Fibroblast of skin of left biceps (primary cell): ENCODE results near the gene BTBD9.

Experiments used
- DNase-seq, 2 experiments: peaks; one replicate each; pipeline ENCODE4 v3.0.0-alpha.2; 2013; ENCODE audit warnings: low read depth in 2 of 2

BTBD9 gene

DNA sequence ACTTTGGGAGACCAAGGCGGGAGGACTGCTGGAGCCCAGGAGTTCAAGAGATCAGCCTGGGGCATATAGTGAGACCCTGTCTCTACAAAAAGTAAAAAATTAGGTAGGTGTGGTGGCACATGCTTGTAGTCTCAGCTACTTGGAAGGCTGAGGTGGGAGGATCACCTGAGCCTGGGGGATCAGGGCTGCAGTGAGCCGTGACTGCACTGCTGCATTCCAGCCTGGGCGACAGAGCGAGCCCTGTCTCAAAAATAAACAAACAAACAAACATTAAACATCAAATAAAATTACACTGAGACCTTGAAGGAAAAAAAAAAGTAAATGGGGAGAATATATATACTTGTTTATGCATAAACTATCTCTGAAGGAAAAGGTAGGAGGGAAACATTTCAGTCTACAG is 432.4 kb downstream of the BTBD9 start:
- DNase-seq, result no peak

DNA sequence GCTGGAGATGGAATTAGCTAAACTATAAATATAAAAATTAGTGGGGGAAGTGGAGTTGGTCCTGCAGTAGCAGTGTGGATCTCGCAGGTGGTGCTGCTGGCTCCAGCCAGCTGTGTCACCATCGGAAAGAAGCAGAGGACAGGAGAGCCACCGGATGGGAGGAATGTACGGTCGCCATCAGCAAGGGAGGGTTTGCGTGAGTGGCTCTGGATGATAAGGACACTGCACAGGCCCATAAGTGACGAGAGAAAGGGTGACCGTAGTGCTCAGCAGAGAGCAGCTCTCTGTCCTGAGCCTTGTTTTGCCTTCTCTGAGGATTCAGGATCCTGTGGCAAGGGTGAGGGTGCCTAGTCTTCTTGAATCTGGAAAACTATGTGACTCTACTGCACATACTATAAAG is 441.5 kb downstream of the BTBD9 start:
- DNase-seq, result no peak

DNA sequence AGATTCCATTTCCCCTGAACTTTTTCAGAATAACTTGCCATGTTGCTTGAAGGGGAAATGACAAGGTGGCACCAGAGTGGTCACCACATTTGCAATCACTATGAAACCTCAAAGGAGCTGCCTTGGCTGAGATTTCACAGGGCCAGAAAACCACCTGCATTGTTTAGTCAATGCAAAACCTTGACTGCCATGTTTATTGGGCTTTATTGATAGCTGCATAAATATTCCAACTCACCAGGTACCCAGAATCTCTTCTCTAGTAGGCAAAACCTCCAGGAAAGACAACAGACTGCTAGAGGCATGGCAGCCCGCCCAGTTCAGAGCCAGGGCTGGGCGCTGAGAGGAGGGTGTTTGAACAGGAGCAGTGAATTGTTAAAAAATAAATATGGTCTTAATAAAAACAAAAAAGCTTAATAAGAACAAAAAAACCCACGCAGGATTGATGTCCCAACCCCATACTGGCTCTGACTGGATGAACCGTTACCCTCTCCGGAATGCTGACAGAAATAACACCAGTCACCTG is 444.6 kb downstream of the BTBD9 start:
- no peak for DNase-seq

DNA sequence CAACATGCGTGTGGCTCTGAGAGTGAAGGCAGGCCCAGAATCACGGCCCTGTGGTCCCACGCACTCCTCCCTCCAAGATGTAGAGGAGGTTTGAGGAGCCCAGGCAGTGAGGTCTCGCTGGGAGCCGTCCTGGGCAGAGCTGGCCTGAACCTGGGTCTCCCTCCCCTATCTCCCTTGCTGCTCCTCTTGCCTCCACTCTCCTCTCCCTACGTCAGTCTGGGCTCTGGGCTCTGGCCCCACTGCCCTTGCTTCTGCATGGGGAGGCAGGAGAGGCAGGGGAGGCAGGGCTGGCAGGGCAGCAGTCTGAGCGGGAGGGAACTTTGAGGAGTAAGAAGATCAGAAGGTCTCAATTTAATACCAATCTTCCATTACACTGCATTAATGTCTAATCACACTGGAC is 445.1 kb downstream of the BTBD9 start:
- no peak for DNase-seq

DNA sequence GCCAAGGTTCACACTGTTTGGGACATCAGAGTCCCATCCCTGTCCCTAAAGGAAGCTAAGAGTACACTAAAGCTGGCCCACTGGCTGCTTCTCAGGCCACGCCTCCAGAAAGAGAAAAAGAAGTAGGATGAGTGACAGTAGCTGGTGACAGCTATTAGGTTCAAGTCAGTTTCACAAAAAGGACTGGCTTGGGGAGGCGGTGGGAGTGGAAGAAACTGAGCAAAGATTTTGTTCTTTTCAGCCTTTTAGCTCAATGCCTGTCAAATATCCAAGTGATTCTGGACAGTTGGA is 445.5 kb downstream of the BTBD9 start:
- DNase-seq, result no peak

DNA sequence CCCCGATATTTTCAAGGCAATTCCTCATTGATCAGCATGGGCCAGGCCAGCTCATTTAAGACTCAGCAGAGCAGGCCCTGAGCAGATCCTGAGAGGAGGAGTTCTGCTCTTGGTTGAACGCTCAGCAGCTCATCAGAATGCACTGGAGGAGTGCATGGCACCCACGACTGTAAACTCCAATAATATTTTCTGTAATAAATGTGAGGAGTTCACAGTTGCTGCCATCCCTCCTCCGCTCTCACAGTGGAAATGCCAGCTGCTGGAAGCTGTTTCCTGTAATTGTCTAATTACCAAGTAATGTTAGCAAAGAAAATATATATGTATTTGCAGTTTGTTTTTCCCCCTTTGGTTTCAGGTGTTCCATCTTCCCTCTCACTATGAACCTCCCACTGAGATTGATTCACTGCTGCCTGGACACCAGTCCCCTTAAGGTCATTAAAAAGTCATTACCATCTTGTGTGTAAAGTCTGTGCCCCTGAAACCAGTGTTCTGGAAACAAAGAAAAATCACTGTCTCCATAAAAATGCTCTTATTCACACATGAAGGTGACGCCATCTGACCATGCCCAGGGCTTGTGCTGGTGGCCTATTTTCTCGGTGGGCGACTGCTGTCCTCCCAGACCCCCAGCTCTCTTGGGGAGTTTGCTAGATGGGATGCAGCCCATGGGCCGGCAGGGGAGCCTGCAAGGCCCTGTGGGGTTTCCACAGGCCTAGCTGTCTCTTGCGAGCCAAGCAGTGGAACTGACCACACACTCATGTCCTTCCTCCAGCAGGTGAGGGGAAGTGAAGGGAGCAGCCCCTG is 446.0 kb downstream of the BTBD9 start:
- no peak for DNase-seq

DNA sequence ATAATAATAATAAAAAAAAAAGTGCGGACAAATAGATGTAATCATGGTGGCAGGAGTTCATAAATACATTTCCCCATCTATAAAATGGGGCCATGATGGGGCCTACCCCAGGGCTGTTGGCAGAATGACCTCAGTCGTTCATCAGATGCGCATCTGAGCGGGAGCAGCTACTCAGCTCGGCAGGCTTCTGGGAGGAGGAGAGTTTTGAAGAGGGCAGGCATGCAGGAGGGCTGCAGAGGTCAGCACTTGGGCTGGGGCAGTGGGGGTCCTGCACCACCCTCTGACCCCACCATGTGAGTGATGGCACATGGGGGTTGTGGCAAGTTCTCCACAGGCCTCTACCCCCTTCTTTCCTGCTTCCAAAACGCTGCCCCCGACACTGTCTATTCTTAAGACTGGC is 446.7 kb downstream of the BTBD9 start:
- no peak for DNase-seq

DNA sequence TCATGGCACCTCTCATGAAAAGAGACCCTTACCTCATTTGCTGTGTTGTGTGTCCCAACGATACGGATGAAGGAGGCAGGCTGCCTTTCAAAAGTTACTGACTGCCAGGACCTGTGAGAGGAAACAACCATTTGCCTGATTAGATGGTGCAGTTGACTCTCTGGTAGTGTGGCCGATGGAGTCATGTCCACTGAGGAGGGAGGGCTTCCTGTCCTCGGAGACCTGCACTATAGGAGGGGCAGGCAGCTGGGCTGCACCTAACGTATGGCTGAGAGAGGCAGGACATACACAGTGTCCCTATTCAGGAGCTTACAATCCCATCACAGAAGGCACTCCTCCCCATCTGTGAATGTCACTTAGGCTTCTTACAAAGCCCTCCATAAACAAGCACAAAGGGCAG is 447.2 kb downstream of the BTBD9 start:
- DNase-seq, result no peak

DNA sequence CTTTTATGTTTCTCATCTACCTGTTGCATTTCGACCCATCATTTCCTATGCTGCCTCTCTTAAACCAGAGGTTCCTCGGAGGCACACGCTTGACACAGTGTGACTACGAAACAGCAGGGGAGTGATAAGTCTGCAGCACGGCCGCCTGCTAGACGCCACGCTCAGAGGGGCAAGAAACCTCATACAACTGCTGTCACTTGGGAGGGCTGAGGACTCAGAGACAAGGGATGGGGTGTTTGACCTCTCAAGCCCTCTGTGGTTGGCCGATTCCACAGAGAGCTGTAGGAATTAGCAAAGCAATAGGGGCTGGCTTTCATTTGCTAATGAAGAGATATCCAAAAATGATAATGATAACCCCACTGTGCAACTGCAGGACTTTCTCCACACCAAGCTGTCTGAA is 447.7 kb downstream of the BTBD9 start:
- no peak for DNase-seq

DNA sequence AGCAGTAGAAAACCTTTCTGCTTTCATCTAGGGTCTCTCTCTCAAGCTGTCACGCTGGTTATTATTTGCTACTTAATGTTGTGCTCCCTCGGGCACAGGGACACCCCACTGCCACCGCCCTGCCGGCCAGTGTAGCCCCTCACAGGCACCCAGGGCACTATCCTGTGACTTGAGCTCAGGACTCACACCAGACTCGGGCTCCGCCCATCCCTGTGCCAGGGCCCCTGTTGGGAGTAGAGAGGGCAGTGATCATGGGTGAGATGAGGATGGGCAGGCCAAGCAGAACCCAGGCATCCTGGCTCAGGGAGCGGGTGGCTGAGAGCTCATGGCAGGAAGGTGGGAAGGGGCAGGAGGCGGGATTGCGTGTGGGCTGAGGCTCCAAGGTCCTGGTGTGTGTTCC is 448.3 kb downstream of the BTBD9 start:
- no peak for DNase-seq

DNA sequence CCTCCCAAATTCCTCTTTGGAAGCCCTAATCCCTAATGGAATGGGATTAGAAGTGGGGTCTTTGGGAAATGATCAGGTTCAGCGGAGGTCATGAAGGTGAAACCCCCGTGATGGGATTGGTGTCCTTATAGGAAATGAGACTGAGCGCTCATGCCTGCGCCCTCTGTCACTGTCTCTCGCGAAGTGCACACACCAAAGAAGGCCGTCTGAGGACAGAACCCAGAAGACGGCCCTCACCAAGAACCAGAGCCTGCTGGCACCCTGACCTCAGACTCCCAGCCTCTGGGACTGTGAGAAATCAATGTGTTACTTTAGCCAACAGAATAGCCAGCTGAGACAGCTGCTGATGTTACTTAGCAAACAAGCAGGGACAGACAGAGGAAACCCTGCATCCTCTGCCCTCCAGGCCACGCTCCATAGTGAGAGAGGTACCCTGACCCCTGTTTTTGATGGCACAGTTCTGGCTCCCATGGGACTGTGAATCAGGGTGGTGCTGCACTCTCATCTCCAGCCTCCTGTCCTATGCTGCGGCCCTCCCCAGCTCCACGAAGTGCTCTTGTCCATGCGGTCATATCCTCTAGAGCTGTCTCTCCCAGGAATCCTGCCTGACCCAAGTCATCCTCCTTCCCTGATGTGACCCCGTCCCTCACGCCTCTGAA is 450.9 kb downstream of the BTBD9 start:
- DNase-seq, result no peak

DNA sequence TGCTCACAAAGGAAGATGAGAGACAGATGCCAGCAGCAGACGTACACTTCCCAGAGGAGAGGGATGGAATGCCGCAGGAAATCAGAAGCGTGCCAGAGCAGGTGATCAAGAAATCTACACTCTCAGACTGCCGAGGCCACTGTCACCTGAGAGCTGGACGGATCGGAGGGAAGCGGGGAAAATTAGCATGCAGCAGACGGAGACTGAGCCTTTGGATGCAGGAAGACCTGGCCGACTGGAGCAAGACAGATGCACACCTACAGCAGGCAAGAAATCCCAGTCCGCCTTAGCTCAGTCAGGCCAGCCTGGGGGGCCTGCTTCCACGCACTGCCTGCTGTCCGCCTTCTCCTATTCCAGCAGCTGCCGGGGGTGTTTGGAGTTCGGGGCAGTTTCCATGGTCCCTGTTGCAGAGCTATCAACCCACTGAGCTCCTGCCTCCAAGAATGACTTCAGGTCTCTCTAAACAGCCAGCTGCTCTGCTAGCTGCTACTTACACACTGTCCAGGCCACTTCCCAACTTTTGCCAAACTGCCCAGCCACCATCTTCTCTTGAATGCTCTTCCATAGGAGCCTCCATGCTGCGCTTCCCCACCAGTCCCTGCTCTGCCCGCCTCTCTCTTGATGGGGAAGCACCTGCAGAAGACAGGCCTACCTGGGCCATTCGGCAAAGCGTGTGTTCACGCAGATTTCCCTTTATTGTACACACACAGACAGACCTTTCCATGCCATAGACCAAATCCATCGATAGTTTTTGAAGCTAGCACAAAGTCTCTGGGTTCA is 451.7 kb downstream of the BTBD9 start:
- no peak for DNase-seq

DNA sequence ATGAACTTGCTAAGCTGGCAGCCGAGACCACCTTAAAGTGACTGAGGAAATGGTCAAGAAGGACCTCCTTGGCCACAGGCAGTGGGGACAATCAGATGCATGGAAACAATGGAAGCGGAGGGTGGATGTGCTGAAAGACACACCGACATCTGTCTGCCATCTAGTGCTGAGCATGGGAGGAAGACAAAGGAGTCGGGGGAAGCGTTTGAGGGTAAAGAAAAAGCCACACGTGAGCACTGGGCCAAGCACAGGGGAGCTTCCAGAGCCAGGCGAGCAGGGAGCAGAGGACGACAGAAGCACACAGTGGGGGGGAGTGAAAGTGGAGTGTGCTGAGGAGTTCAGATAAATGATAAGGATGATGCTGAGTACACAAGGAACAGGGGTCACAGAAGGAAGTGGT is 452.4 kb downstream of the BTBD9 start:
- DNase-seq, result no peak

DNA sequence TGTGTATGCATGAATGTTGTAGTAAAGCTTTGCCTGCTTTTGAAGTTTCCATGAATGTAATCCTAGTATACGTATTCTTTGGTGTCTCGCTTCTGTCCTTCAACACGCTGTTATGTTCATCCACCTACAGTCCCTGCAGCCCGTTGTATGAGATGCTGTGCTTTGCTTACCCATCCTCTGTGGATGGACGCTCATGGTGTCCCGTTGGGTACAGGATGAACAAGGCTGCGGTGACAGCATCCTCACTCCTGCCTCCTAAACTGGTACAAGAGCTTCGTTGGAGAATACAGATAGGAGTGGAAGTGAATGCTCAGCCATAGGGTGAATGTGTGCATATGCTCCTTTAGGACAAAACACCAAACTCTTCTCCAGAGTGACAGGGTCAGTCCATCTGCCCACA is 454.0 kb downstream of the BTBD9 start:
- no peak for DNase-seq

DNA sequence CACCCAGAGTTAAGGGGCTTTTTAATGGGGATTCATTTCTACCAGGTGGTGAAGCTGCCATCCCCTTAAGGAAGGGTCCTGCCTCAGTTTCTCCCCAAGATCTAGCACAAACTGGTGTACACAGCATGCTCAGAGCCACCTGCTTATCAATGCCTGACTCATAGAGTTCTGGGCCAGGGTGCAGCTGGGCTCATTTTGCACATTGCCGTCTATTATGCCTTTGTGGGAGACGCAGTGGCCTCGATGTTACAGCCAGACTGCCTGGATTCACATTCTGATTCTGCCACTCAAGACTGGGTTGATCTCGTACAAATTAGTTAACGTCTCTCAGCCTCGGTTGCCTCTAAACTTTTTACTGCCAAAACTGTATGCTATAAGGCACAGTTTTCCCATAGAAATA is 454.5 kb downstream of the BTBD9 start:
- DNase-seq, result no peak

DNA sequence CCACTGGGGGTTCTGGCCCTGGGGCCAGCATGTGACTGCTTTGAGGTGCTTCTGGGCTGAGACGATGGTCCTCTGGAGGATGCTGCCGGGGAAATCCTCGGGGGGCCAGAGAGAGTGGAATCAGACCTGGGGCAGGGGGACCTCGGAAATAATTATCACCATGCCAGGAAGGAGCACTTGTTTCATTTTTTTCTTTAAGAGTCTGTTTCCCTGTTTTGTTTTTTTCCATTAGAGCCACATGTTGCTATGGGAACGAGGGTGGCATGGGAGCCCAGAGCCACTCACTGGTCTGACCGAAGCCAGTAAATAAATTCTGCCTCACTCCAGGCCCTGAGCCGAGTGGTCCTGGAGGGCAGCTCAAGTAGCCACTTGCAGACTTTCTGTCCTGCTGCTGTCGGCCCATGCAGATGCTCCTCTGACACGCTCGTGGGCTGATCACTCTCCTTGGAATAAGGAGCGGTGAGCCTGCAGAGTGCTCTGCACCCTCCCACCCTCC is 455.1 kb downstream of the BTBD9 start:
- DNase-seq, result no peak

DNA sequence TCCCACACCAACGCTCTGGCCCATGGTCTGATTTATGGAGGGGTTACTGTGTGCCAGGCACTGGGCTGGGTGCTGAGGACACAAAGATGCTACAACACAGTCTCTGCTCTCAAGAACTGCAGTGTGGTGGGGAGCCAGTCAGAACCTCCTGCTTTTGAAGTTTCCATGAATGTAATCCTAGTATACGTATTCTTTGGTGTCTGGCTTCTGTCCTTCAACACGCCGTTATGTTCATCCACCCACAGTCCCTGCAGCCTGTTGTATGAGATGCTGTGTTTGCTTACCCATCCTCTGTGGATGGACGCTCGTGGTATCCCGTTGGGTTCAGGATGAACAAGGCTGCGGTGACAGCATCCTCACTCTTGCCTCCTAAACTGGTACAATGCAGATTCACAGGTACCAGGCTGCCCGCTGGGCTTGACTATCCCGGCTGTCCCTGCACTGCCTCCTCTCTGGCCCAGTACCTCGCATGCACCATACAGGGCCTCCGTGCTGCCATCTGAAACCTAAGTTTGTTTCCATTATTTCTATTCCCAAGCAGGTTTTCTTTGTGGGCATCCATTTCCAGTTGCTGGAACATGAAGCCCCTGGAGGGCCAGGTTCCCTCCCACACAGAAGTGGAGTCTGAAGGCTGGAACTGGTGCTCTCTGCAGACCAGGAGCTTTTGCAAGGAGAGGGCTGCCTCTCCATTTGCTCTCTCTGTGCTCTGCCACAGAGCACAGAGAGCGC is 455.7 kb downstream of the BTBD9 start:
- DNase-seq, result no peak

DNA sequence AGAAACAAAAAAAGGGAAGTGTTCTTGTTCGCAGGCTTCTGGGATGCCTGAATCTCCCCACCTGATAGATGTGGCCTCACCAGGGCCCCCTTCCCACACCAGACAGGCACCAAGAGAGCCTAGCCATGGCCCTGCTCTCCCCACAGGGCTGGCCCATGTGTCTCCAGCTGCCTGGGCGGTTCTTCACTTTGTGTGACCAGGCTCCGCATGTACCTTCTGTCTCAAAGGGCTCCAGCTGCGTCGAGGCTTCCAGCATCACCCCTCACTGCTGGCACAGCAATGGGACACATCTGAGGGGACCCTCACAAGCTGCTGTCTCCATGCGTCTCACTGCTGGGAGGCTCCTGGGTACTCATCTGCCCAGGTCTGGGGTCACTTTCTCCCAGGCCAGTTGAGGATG is 457.3 kb downstream of the BTBD9 start:
- no peak for DNase-seq

DNA sequence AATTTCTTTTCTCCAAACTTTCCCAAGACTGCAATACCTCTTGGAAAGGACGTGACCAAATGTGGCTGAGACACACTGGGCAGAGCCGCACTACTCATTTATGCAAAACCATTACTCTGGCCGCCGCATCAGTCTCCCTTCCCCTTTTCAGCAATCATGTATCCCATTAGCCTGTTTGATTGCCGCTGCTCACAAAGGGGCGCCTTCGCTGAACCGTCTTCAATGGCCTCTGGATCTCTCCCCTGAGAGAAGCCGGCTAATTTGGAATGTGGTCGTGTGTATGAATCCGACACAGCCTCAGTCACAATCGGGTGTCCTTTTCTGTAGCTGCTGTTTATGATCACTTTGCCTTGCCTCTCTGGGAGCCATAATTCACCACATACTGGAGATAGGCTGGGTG is 459.1 kb downstream of the BTBD9 start:
- DNase-seq, result no peak

DNA sequence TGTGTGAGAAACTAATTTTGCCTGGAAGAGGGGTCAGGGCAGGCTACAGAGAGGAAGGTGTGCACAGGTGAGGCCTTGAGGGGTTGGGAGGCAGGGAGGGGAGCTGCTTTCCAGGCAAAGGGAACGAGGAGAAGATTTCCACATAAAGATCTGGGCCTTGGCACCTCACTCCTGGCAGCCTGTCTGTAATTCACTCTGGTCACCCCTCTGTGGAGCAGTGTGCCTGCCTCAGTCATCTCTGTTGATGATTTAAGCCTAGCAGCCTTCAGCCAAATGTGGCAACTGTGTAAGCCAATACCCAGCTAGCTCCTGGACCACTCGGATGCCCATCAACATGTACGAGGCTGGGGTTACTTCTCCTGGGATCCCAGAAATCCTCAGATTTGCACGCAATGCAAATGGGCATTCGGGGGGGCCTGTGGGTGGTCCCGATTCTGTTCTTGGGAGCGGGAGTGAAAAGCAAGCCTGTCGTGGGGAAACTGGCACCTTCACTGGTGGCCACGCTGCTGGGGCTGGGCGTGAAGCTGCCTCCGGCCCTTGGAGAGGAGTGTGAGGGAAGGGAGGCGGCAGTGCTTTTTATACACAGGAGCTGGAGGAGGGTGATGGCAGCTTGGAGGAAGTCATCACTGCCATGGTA is 459.8 kb downstream of the BTBD9 start:
- DNase-seq, result no peak

DNA sequence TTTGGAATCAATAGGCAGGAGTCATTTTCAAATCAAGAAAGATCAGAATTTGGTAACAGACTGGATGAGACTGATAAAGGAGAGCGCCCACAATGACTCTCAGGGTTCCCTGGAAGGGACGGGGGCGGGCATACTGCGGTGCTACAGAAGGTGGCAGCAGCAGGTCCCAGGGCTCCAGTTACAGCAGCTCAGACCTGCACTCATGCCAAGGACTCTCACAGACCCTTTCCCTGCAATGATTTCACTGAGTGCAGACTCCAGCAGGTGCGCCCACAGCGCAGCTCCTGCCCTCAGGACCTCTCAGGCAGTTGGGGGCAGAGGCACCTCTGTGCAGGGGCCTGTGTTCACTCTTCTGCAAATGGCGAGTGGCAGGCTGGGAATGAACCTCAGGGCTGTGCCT is 460.4 kb downstream of the BTBD9 start:
- no peak for DNase-seq

DNA sequence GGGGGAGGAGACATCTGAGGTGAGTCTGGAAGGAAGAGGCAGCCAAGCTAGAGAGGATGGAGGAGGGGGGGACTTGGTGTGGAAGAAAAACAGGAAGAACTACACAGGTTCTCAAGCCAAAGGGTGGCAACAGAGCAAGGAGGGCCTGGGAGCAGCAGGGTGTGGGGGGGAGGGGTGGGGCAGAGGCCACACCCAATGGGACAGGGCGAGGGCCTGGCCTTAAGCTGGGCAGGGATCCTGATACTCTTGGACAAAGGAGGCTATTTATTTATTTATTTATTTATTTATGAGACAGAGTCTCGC is 461.2 kb downstream of the BTBD9 start:
- no peak for DNase-seq
